HG02623 (cell line): Measurements from ENCODE around the gene C3orf22.

Experiments used
- ATAC-seq: cut with Tn5 transposase; IDR thresholded peaks from one replicate; pipeline ENCODE4 v1.9.1; 2021; ENCODE audit warnings: moderate library complexity; ENCODE audit not compliant: unreplicated experiment

Gene C3orf22

GRCh38 chr3:126557415-126557745 lies 1.4 kb downstream of the C3orf22 start:
- no peak for ATAC-seq

- ATAC-seq, result no peak
Measured at GRCh38 chr3:126556637-126557414, 1.9 kb downstream of the C3orf22 start.

GRCh38 chr3:126555795-126556636 lies 2.7 kb downstream of the C3orf22 start:
- no peak for ATAC-seq

GRCh38 chr3:126554560-126555525 lies 3.9 kb downstream of the C3orf22 start:
- no peak for ATAC-seq

GRCh38 chr3:126553284-126554084 lies 5.2 kb downstream of the C3orf22 start:
- ATAC-seq, result no peak

- no peak for ATAC-seq
Measured at GRCh38 chr3:126552688-126553283, 5.9 kb downstream of the C3orf22 start.

GRCh38 chr3:126551839-126552687 lies 6.7 kb downstream of the C3orf22 start:
- ATAC-seq, result no peak

- no peak for ATAC-seq
Measured at GRCh38 chr3:126551121-126551838, 7.5 kb downstream of the C3orf22 start.

- no peak for ATAC-seq
Measured at GRCh38 chr3:126550488-126551051, 8.2 kb downstream of the C3orf22 start.

- ATAC-seq, result no peak
Measured at GRCh38 chr3:126549861-126550487, 8.8 kb downstream of the C3orf22 start.

- no peak for ATAC-seq
Measured at GRCh38 chr3:126548556-126549466, 9.9 kb downstream of the C3orf22 start.

- ATAC-seq, result no peak
Measured at GRCh38 chr3:126547721-126548120, 11.0 kb downstream of the C3orf22 start.

GRCh38 chr3:126546549-126547239 lies 12.0 kb downstream of the C3orf22 start:
- no peak for ATAC-seq

- no peak for ATAC-seq
Measured at GRCh38 chr3:126546013-126546412, 12.7 kb downstream of the C3orf22 start.

- no peak for ATAC-seq
Measured at GRCh38 chr3:126545544-126545943, 13.2 kb downstream of the C3orf22 start.
